ENCODE results near the gene RUNX2.

Gene RUNX2

DNA sequence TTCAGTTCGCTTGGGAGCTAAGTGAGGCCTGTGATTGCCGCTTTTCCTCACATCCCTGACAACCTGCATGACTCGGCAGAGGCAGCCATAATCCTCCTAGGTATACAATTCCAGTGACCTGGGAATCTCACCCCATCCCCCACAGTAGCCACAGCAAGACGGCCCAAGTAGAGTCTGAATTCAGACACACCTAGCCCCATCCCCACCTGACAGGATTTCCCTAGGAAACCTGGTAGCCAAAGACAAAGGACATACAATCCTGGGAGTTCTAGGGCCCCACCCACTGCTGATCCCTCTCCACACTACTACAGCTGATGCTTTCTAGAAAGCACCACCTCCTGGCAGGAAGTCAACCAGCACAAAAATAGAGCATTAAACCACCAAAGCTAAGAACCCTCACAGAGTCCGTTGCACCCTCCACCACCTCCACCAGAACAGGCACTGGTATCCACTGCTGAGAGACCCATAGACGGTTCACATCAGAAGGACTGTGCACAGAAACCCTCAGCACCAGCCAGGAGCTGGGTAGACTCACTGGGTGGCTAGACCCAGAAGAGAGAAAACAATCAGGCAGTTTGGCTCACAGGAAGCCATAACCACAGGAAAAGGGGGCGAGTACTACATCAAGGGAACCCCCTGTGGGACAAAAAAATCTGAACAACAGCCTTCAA is 17.9 kb upstream of the RUNX2 start:
- in situ Hi-C loops (cut with HindIII; ENCODE audit: low pct_ligation_motif_present, low sequenced_read_pairs) = no loop called here
- H3K36me3 ChIP-seq (replicated peaks) = no peaks in the 10 kb centered on the region
- H3K27me3 ChIP-seq (replicated peaks) = no peaks in the 10 kb centered on the region
- no peak for DNase-seq
- H3K4me3 ChIP-seq (ENCODE audit: low read depth, low read length) = no peak overlapping the region
- TF ChIP-seq, protein P1, sequence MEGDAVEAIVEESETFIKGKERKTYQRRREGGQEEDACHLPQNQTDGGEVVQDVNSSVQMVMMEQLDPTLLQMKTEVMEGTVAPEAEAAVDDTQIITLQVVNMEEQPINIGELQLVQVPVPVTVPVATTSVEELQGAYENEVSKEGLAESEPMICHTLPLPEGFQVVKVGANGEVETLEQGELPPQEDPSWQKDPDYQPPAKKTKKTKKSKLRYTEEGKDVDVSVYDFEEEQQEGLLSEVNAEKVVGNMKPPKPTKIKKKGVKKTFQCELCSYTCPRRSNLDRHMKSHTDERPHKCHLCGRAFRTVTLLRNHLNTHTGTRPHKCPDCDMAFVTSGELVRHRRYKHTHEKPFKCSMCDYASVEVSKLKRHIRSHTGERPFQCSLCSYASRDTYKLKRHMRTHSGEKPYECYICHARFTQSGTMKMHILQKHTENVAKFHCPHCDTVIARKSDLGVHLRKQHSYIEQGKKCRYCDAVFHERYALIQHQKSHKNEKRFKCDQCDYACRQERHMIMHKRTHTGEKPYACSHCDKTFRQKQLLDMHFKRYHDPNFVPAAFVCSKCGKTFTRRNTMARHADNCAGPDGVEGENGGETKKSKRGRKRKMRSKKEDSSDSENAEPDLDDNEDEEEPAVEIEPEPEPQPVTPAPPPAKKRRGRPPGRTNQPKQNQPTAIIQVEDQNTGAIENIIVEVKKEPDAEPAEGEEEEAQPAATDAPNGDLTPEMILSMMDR (IDR thresholded peaks at IDR 0.05; ENCODE audit: low read depth, low read length, missing control alignments) = peak; percentile 15
- H3K27ac ChIP-seq = no peak overlapping the region

DNA sequence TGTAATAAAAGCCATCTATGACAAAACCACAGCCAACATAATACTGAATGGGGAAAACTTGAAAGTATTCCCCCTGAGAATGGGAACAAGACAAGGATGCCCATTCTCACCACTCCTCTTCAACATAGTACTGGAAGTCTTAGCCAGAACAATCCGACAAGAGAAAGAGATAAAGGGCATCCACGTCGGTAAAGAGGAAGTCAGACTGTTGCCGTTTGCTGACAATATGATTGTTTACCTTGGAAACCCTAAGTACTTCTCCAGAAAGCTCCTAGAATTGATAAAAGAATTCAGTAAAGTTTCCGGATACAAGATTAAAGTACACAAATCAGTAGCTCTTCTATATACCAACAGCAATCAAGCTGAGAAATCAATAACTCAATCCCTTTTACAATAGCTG is 14.0 kb upstream of the RUNX2 start:
- H3K27ac ChIP-seq = no peak overlapping the region
- H3K27me3 ChIP-seq (replicated peaks) = no peaks in the 10 kb centered on the region
- TF ChIP-seq, protein P1 (IDR thresholded peaks at IDR 0.05; ENCODE audit: low read depth, low read length, missing control alignments) = no peak
- in situ Hi-C loops (cut with HindIII; ENCODE audit: low pct_ligation_motif_present, low sequenced_read_pairs) = no loop called here
- no peak overlapping the region for H3K4me3 ChIP-seq (ENCODE audit: low read depth, low read length)
- DNase-seq = no peak
- H3K36me3 ChIP-seq (replicated peaks) = no peaks in the 10 kb centered on the region

DNA sequence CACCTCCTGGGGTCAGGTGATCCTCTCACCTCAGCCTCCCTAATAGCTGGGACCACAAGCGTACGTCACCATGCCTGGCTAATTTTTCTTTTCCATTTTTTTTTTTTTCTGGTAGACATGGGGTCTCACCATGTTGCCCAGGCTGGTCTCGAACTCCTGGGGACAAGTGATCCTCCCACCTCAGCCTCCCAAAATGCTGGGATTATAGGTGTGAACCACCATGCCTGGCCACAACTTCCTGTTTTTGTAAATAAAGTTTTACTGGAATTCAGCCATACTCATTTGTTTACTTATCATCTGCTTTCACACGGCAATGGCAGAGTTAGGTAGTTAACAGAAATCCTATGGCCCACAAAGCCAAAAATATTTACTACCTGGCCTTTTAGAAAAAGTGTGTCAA is 7.8 kb upstream of the RUNX2 start:
- Histone ChIP-seq H3K4me3 (ENCODE audit: low read depth, low read length) (no peak overlapping the region), H3K36me3 (replicated peaks) (no peaks in the 10 kb centered on the region), H3K27ac (no peak overlapping the region), H3K27me3 (replicated peaks) (no peaks in the 10 kb centered on the region)
- TF ChIP-seq, protein P1 (IDR thresholded peaks at IDR 0.05; ENCODE audit: low read depth, low read length, missing control alignments) = no peak
- in situ Hi-C loops (cut with HindIII; ENCODE audit: low pct_ligation_motif_present, low sequenced_read_pairs) = no loop called here
- no peak for DNase-seq

DNA sequence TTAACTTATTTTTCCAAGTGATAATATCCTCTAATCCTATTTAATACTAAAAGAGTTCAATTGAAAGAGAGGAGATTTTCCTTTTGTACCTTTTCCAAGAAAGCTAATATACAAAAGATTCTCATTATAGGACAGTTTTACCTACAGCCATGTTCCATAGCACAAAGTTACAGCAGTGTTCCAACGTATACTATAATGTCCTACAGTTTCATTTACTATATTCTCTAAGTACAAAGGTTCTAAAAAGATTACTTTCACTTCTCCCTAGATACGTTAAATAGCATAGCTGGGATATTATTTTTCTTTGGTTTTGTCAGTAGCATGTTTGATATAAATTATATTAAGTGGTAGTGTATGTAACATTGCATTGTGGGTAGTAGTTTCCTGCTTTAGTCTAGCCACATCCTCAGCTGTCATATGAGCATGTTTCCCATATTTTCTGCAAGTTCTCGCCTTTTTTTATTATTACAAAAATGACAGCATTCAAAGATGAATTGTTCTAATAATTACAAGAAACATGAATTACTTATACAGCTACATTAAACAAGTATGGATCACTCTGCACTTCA is 4.4 kb upstream of the RUNX2 start:
- in situ Hi-C loops (cut with HindIII; ENCODE audit: low pct_ligation_motif_present, low sequenced_read_pairs) = no loop called here
- DNase-seq = no peak
- no peaks in the 10 kb centered on the region for H3K36me3 ChIP-seq (replicated peaks)
- no peak overlapping the region for H3K4me3 ChIP-seq (ENCODE audit: low read depth, low read length)
- TF ChIP-seq, protein P1 (IDR thresholded peaks at IDR 0.05; ENCODE audit: low read depth, low read length, missing control alignments) = no peak
- no peak overlapping the region for H3K27ac ChIP-seq
- no peaks in the 10 kb centered on the region for H3K27me3 ChIP-seq (replicated peaks)

DNA sequence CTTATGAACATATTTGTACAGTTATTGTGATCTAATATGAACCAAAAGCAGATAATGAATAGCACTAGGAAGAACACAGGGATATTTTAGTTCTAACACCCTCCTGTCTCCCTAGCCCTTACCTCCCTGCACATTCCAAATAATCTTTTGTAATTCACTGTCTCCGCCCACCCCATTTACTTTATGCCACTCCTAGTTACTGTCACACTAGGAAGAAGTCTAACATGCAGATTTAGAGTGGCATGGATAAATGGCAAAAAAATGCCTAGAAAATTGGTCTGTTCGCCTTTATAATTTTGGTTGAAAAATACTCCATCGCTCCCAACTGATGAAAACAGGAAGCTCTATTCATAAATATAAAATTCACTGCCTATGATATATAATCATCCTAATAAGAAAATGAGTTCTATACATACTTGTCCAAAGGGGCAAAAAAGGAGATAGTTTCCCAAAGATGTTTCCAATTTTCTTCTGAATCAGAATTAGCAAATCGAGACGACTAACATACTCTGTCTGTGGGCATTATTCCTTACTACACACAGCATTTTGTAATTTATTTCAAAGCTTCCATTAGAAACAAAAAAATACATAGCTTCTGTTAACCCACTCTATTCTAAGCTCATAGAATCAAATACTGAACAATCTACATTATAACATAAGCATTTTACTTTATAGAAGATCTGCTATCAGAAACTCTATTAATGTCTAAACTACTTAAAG is 1.3 kb upstream of the RUNX2 start:
- no peak for DNase-seq
- H3K36me3 ChIP-seq (replicated peaks) = no peaks in the 10 kb centered on the region
- H3K27ac ChIP-seq = no peak overlapping the region
- H3K27me3 ChIP-seq (replicated peaks) = no peaks in the 10 kb centered on the region
- H3K4me3 ChIP-seq (ENCODE audit: low read depth, low read length) = no peak overlapping the region
- TF ChIP-seq, protein P1 (IDR thresholded peaks at IDR 0.05; ENCODE audit: low read depth, low read length, missing control alignments) = no peak
- in situ Hi-C loops (cut with HindIII; ENCODE audit: low pct_ligation_motif_present, low sequenced_read_pairs) = no loop called here
